Stimulated activated CD8-positive, alpha-beta memory T cell treated with anti-CD3 and anti-CD28 coated beads, Interleukin-12 subunit alpha, Interleukin-12 subunit beta, amount 100 ng/mL, for 24 hours (primary cell): ENCODE results near the gene CBX5.
"Not testable (repeated sequence)": the region's sequence is repeated elsewhere in the genome, so short reads cannot be mapped to it uniquely, and the experiment has no call there.

Experiments
- DNase-seq: peaks from one replicate; pipeline ENCODE4 v3.0.0-alpha.2; 2020; ENCODE audit errors: extremely low read depth

Gene CBX5

GRCh38 chr12:54197431-54197909 is 82.5 kb downstream of the CBX5 start:
- no peak for DNase-seq

GRCh38 chr12:54197010-54197409 is 82.9 kb downstream of the CBX5 start:
- no peak for DNase-seq

GRCh38 chr12:54196396-54196795 is 83.5 kb downstream of the CBX5 start:
- DNase-seq, result no peak

- DNase-seq, result no peak
These were observed 84.1 kb downstream of the CBX5 start for GRCh38 chr12:54195737-54196347.

GRCh38 chr12:54195080-54195736 is 84.7 kb downstream of the CBX5 start:
- no peak for DNase-seq

GRCh38 chr12:54194611-54195010 is 85.3 kb downstream of the CBX5 start:
- not testable (repeated sequence) for DNase-seq

- no peak for DNase-seq
These were observed 86.5 kb downstream of the CBX5 start for GRCh38 chr12:54193434-54193833.

GRCh38 chr12:54191550-54192022 is 88.3 kb downstream of the CBX5 start:
- peak; percentile 45 for DNase-seq

- no peak for DNase-seq
These were observed 88.8 kb downstream of the CBX5 start for GRCh38 chr12:54191126-54191525.

GRCh38 chr12:54189198-54189539 is 90.8 kb downstream of the CBX5 start:
- no peak for DNase-seq

GRCh38 chr12:54187075-54187474 is 92.8 kb downstream of the CBX5 start:
- no peak for DNase-seq

- no peak for DNase-seq
These were observed 94.0 kb downstream of the CBX5 start for GRCh38 chr12:54185919-54186318.

- DNase-seq, result not testable (repeated sequence)
These were observed 94.6 kb downstream of the CBX5 start for GRCh38 chr12:54185297-54185696.

- no peak for DNase-seq
These were observed 95.7 kb downstream of the CBX5 start for GRCh38 chr12:54184024-54184805.

- no peak for DNase-seq
These were observed 96.9 kb downstream of the CBX5 start for GRCh38 chr12:54182981-54183380.

GRCh38 chr12:54182086-54182485 is 97.8 kb downstream of the CBX5 start:
- DNase-seq, result no peak
